ENCODE measurements around the gene DIAPH2.

The DIAPH2 gene

GRCh38 chrX:97594646-97595224 lies 910.1 kb downstream of the DIAPH2 start:
- no peak for DNase-seq (ENCODE audit: low spot score)

DNA sequence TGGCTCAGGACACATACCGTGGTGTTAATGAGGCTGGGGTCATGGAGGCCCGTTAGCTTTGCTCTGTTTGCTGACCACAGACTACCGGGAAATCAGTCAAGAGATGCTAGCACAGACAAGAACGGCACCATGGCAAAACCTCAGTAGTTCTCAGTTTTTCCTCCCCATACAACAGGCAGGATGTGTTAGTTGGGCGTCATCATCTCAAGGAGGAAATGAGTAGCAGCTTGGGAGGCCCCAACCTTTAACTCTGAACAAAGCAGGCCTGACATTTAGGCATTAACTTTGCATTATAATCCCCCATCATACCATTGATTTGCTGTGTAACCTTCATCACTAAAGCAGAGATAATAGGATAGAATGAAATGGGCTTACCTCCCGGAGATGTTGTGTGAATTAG lies 913.3 kb downstream of the DIAPH2 start:
- no peak for DNase-seq (ENCODE audit: low spot score)

DNA sequence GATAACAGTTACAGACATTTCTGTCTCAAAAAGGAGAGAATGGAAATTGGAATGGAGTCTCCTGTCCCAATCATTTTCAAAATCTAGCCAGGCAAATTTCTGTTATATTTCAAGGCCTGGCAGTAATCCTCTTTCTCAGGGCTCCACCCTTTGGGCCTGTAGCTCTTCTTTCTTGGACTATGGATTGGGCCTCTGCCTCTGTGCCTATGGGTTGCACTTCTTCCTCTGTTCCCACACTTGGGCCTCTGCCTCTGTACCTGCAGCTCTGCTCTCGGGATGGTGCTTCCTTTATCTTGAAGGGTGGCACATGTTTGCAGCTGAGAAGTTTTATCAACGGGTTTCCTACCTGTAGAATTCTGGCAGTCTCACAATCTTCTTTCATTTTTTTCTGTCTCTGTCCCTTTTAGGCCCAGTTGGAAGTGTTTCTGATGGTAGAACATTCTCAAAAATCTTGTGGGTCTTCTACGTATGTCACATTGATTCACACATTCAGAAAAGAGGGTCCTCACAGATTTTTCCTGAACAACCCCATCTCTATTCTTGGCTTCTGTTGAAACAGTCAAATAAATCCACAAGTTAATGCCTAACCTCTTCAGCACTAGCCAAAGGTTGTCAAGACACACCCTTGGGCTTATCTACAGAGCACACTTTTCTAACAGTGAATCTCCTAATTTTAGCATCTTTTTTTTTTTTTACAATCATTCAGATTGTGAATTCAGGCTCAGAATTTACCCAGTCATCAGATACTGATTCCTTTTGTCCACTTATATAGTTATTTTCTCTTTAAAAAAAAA lies 918.0 kb downstream of the DIAPH2 start:
- no peak for DNase-seq (ENCODE audit: low spot score)

DNA sequence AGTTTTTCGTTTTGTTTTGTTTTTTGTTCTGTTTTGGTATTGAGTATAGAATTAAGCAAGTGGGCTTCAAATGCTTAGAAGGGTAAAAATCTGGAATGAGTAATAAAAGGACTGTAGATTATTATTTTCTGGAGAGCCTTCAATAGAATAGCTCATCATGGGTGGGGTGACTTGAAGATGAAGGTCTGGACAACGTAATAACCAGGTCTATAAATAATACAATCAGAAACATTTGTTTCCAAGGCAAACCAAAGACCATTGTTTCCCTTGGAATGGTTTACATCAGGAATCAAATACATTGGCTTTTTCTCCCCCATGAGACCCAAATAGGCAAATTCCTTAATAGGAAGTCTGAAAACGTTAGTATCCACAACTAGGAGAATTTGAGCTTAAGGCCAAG lies 920.6 kb downstream of the DIAPH2 start:
- no peak for DNase-seq (ENCODE audit: low spot score)

GRCh38 chrX:97609357-97609756 lies 924.7 kb downstream of the DIAPH2 start:
- DNase-seq (ENCODE audit: low spot score): no peak

- DNase-seq (ENCODE audit: low spot score): no peak
These were observed 925.3 kb downstream of the DIAPH2 start for GRCh38 chrX:97609938-97610337.

DNA sequence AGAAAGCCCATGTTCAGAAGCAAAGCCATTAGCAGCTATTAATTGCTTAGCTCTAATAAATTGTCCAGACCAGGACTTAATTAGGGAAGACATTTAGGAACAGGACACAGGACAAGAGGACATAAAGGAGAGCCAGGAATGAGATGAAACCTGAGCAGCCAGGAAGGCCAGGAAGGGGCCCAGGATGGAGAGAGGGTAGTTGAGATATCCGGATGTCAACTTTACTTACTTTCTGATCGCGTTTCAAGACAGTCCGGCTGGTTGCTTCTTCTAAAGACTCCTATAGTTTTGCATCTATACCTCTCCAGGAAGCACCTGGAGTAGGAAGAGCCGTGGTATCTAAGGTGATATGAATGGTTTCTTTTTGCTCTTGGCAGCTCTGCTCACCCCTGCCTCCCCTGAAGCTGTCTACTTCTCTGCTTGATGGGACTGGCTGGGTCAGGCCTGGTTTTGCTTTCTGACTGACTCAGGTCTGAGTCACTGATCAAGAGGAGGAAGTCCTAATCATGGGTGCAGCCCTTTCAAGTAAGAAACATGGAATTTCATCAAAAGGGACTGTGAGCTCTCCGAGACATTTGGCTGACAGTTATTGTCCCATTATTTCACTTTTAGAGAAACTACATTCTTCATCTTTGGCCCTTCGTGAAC lies 932.4 kb downstream of the DIAPH2 start:
- no peak for DNase-seq (ENCODE audit: low spot score)

- no peak for DNase-seq (ENCODE audit: low spot score)
These were observed 934.9 kb downstream of the DIAPH2 start for GRCh38 chrX:97619499-97619898.

GRCh38 chrX:97622111-97622510 lies 937.5 kb downstream of the DIAPH2 start:
- no peak for DNase-seq (ENCODE audit: low spot score)

GRCh38 chrX:97628326-97628725 lies 943.7 kb downstream of the DIAPH2 start:
- no peak for DNase-seq (ENCODE audit: low spot score)

DNA sequence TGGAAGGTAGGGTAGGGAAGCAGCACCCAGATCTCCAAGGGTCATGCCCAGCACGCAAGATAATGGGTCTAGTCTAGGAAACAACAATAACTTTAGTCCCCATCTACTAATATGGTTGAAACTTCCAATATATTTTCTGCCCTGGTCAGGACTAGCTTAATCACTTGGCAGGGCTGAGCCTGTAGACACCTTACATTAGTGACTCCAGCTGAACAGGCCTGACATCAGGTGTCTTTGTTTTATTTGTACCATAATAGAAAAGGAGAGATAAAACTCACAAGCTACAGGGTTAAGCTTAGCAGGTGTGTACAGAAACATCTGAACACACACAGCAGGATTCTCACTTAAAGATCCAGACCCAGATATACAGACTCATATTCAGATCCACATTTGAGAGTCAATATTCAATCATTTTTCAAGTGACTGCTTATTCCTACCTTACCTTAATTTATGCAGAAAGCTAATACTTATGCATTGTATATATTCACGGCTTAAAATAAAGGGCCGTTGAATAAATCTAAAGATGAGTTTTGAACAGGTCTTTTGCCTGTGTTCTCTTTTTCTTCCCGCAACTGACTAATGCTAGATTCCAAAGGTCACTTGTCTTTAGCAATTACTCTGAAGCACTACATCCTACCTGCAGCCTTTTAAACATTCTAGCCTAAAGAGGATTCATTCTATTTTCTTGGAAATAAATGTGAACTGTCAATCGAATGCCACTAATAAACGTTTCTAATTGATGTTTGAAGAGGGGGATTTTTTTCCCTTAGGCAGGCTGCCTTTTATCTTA lies 944.4 kb downstream of the DIAPH2 start:
- DNase-seq (ENCODE audit: low spot score): no peak

- no peak for DNase-seq (ENCODE audit: low spot score)
These were observed 944.9 kb downstream of the DIAPH2 start for GRCh38 chrX:97629597-97629985.

GRCh38 chrX:97633798-97634197 lies 949.2 kb downstream of the DIAPH2 start:
- no peak for DNase-seq (ENCODE audit: low spot score)

GRCh38 chrX:97636473-97637140 lies 952.0 kb downstream of the DIAPH2 start:
- no peak for DNase-seq (ENCODE audit: low spot score)

DNA sequence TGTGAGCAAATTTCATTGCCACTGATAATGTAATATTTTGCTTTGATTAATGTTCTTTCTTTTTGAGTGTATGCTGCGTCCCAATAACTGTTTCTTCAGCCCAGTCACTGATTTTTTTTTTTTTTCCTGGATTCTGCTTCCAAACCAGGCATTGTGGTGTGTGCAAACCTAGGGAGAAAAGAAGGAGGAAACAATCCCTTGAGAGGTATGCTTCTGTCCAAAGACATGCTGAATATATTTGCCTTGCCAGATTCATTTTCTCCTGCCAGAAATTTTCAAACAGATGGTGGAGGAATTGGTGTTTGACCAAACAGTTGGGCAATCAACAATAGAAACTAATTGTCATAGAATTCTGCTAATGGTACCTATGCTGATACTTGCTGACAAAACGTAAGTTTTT lies 952.6 kb downstream of the DIAPH2 start:
- DNase-seq (ENCODE audit: low spot score): no peak

- DNase-seq (ENCODE audit: low spot score): no peak
These were observed 954.0 kb downstream of the DIAPH2 start for GRCh38 chrX:97638621-97639020.

GRCh38 chrX:97639526-97639925 lies 954.9 kb downstream of the DIAPH2 start:
- DNase-seq (ENCODE audit: low spot score): no peak

All from left forelimb (tissue), 1 donor.